Measurements from ENCODE around the gene PLXNA4.

DNA sequence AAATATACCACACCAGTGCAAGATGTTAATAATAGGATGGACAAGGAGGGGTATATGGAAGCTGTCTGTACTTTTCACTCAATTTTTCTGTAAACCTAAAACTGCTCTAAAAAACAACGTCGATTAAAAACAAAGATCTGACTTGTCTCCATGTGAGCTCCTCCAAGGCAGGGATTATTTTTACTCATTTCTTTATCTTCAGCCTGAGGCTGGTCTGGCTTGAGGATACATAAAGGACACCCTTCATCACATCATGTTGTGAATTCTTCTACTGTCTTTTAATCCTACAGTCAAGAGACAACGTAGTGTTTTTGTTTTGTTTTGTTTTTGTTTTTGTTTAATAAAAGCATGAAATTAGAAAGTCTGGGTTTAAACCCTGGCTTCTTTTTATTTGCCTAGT is 486.9 kb downstream of the PLXNA4 start:
- TF ChIP-seq, protein P1, sequence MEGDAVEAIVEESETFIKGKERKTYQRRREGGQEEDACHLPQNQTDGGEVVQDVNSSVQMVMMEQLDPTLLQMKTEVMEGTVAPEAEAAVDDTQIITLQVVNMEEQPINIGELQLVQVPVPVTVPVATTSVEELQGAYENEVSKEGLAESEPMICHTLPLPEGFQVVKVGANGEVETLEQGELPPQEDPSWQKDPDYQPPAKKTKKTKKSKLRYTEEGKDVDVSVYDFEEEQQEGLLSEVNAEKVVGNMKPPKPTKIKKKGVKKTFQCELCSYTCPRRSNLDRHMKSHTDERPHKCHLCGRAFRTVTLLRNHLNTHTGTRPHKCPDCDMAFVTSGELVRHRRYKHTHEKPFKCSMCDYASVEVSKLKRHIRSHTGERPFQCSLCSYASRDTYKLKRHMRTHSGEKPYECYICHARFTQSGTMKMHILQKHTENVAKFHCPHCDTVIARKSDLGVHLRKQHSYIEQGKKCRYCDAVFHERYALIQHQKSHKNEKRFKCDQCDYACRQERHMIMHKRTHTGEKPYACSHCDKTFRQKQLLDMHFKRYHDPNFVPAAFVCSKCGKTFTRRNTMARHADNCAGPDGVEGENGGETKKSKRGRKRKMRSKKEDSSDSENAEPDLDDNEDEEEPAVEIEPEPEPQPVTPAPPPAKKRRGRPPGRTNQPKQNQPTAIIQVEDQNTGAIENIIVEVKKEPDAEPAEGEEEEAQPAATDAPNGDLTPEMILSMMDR (IDR thresholded peaks at IDR 0.05; ENCODE audit: low read depth, low read length): no peak
- TF ChIP-seq EZH2phosphoT487 (IDR thresholded peaks at IDR 0.05; ENCODE audit: low read depth): no peak
